Mammary epithelial cell (primary cell): ENCODE measurements around the gene GAB2.

Experiments used
- EZH2 ChIP-seq: IDR thresholded peaks from 2 replicates; pipeline ENCODE4 v1.6.1; 2012; ENCODE audit warnings: low read length, inconsistent platforms, borderline replicate concordance
- TF ChIP-seq, protein P1 (sequence below), 2 donors: IDR thresholded peaks in 1 of 2; conservative IDR thresholded peaks in 1 of 2; 2 replicates each; pipeline ENCODE4 v1.5.1; 2011 to 2012; ENCODE audit warnings: inconsistent platforms in 2 of 2, low read length in 2 of 2, mild to moderate bottlenecking in 2 of 2, control low read depth in 1 of 2, low read depth in 1 of 2; ENCODE audit not compliant: insufficient read depth in 1 of 2; ENCODE audit errors: extremely low read depth in 1 of 2

DNA sequence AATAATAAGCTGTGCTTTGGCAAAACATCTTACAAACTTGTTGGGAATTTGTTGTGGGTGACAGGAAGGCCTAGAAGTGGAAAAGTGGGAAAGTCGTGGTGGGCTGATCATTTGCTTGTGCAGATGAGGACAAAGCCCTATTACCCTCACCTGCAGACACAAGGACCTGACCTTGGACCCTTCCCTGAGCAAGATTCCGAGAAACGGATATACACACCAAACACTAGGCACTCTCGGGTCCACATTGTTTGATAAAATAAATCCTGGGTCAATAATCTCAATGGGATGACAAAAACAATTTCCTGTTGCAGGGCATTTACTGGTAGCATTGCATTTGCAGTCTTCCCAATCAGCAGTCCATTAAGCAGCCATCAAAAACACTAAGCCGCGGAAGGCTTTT lies 89.7 kb downstream of the GAB2 start:
- TF ChIP-seq, protein P1, sequence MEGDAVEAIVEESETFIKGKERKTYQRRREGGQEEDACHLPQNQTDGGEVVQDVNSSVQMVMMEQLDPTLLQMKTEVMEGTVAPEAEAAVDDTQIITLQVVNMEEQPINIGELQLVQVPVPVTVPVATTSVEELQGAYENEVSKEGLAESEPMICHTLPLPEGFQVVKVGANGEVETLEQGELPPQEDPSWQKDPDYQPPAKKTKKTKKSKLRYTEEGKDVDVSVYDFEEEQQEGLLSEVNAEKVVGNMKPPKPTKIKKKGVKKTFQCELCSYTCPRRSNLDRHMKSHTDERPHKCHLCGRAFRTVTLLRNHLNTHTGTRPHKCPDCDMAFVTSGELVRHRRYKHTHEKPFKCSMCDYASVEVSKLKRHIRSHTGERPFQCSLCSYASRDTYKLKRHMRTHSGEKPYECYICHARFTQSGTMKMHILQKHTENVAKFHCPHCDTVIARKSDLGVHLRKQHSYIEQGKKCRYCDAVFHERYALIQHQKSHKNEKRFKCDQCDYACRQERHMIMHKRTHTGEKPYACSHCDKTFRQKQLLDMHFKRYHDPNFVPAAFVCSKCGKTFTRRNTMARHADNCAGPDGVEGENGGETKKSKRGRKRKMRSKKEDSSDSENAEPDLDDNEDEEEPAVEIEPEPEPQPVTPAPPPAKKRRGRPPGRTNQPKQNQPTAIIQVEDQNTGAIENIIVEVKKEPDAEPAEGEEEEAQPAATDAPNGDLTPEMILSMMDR (conservative IDR thresholded peaks at IDR 0.05 in 1 of 2, IDR thresholded peaks at IDR 0.05 in 1 of 2; ENCODE audit: extremely low read depth in 1 of 2, insufficient read depth in 1 of 2, low read depth in 1 of 2, low read length in 2 of 2): no peak
- TF ChIP-seq EZH2: no peak
